ENCODE results near the gene CNNM1.

The CNNM1 gene

GRCh38 chr10:99394761-99395386, 65.7 kb downstream of the CNNM1 start:
- Histone ChIP-seq H3K27ac (no peak overlapping the region), H3K4me3 (ENCODE audit: low read depth, low read length) (no peak overlapping the region), H3K36me3 (peaks cover 37% of the 10 kb centered on the region), H3K9me3 (ENCODE audit: severe bottlenecking) (no peaks in the 10 kb centered on the region), H3K27me3 (ENCODE audit: insufficient read depth, low read depth, severe bottlenecking) (no peaks in the 10 kb centered on the region)
- DNase-seq, result no peak
- TF ChIP-seq, protein P1, sequence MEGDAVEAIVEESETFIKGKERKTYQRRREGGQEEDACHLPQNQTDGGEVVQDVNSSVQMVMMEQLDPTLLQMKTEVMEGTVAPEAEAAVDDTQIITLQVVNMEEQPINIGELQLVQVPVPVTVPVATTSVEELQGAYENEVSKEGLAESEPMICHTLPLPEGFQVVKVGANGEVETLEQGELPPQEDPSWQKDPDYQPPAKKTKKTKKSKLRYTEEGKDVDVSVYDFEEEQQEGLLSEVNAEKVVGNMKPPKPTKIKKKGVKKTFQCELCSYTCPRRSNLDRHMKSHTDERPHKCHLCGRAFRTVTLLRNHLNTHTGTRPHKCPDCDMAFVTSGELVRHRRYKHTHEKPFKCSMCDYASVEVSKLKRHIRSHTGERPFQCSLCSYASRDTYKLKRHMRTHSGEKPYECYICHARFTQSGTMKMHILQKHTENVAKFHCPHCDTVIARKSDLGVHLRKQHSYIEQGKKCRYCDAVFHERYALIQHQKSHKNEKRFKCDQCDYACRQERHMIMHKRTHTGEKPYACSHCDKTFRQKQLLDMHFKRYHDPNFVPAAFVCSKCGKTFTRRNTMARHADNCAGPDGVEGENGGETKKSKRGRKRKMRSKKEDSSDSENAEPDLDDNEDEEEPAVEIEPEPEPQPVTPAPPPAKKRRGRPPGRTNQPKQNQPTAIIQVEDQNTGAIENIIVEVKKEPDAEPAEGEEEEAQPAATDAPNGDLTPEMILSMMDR (IDR thresholded peaks at IDR 0.05; ENCODE audit: low read depth, low read length), result no peak

GRCh38 chr10:99395750-99396445, 66.7 kb downstream of the CNNM1 start:
- Histone ChIP-seq H3K4me3 (ENCODE audit: low read depth, low read length) (no peak overlapping the region), H3K36me3 (peaks cover 44% of the 10 kb centered on the region), H3K27me3 (ENCODE audit: insufficient read depth, low read depth, severe bottlenecking) (no peaks in the 10 kb centered on the region), H3K27ac (no peak overlapping the region), H3K9me3 (ENCODE audit: severe bottlenecking) (no peaks in the 10 kb centered on the region)
- no peak for DNase-seq
- TF ChIP-seq, protein P1 (IDR thresholded peaks at IDR 0.05; ENCODE audit: low read depth, low read length), result no peak

GRCh38 chr10:99396471-99396870, 67.3 kb downstream of the CNNM1 start:
- H3K27ac ChIP-seq, result no peak overlapping the region
- H3K4me3 ChIP-seq (ENCODE audit: low read depth, low read length), result no peak overlapping the region
- H3K36me3 ChIP-seq, result peaks cover 44% of the 10 kb centered on the region
- TF ChIP-seq, protein P1 (IDR thresholded peaks at IDR 0.05; ENCODE audit: low read depth, low read length), result no peak
- no peaks in the 10 kb centered on the region for H3K27me3 ChIP-seq (ENCODE audit: insufficient read depth, low read depth, severe bottlenecking)
- H3K9me3 ChIP-seq (ENCODE audit: severe bottlenecking), result no peaks in the 10 kb centered on the region
- no peak for DNase-seq

DNA sequence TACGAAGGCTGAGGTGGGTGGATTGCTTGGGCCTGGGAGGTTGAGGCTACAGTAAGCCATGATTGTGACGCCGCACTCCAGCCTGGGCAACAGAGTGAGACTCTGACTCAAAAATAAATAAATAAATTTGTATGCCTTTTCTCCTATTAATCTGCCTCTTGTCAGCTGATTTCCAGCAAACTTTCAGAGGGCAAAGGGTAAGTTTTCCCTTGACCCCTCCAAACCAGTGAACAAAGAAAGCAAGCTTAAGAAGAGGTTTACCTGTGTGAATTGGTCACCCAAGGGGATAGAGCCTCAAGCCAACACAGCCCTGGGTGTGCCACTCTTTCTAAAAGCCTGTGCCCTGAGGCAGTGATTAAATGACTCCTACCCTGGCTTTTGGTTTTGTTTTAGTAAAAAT, 70.5 kb downstream of the CNNM1 start:
- DNase-seq, result no peak
- TF ChIP-seq, protein P1 (IDR thresholded peaks at IDR 0.05; ENCODE audit: low read depth, low read length), result no peak

DNA sequence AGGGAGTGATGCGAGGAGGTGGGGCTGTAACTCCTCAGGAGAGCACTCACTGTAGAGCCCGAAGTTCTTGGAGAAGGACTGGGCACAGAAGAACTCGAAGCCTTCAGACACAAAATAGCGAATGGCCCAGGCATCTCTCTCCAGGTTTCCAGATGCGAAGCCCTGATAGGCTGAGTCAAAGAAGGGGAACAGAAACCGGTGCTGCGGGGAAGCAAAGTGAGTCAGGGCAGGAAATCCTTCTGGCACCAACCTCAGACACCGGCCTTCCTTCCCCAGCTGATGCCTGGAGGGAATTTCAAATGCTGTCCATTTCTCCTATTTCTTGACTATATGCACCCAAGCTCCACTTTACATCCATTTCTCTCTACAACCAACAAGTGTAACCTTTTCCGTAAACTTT, 74.5 kb downstream of the CNNM1 start:
- no peaks in the 10 kb centered on the region for H3K27me3 ChIP-seq (ENCODE audit: insufficient read depth, low read depth, severe bottlenecking)
- peaks cover 65% of the 10 kb centered on the region for H3K36me3 ChIP-seq
- no peak overlapping the region for H3K4me3 ChIP-seq (ENCODE audit: low read depth, low read length)
- DNase-seq, result no peak
- no peak overlapping the region for H3K27ac ChIP-seq
- H3K9me3 ChIP-seq (ENCODE audit: severe bottlenecking), result no peaks in the 10 kb centered on the region
- TF ChIP-seq, protein P1 (IDR thresholded peaks at IDR 0.05; ENCODE audit: low read depth, low read length), result no peak

More for the DNA sequence above, 70.5 kb downstream of the CNNM1 start:
- Histone ChIP-seq H3K27me3 (ENCODE audit: insufficient read depth, low read depth, severe bottlenecking) (no peaks in the 10 kb centered on the region), H3K27ac (no peak overlapping the region), H3K36me3 (peaks cover 70% of the 10 kb centered on the region), H3K4me3 (ENCODE audit: low read depth, low read length) (no peak overlapping the region), H3K9me3 (ENCODE audit: severe bottlenecking) (no peaks in the 10 kb centered on the region)
